ENCODE results near the gene RHPN2. TPM values are rescaled to one million over a fixed set of nuclear protein-coding genes. Genes with fewer than 3 reads are reported as not detected.

The RHPN2 gene
- total RNA-seq, 2 donors from 2014 or later = 11.2 to 54.4 TPM

- H3K9me3 ChIP-seq = no peaks in the 10 kb centered on the region
- DNase-seq (no peak), ATAC-seq (no peak)
- no peaks in the 10 kb centered on the region for H3K36me3 ChIP-seq (replicated peaks in 1 of 2; ENCODE audit: insufficient read depth in 1 of 2, low read depth in 2 of 2)
- H3K27me3 ChIP-seq = no peaks in the 10 kb centered on the region
- H3K4me1 ChIP-seq = no peaks in the 10 kb centered on the region
- TF ChIP-seq POLR2A (IDR thresholded peaks at IDR 0.05) = no peak
- TF ChIP-seq, protein P1, sequence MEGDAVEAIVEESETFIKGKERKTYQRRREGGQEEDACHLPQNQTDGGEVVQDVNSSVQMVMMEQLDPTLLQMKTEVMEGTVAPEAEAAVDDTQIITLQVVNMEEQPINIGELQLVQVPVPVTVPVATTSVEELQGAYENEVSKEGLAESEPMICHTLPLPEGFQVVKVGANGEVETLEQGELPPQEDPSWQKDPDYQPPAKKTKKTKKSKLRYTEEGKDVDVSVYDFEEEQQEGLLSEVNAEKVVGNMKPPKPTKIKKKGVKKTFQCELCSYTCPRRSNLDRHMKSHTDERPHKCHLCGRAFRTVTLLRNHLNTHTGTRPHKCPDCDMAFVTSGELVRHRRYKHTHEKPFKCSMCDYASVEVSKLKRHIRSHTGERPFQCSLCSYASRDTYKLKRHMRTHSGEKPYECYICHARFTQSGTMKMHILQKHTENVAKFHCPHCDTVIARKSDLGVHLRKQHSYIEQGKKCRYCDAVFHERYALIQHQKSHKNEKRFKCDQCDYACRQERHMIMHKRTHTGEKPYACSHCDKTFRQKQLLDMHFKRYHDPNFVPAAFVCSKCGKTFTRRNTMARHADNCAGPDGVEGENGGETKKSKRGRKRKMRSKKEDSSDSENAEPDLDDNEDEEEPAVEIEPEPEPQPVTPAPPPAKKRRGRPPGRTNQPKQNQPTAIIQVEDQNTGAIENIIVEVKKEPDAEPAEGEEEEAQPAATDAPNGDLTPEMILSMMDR (IDR thresholded peaks at IDR 0.05) = no peak
- no peak overlapping the region for H3K4me3 ChIP-seq
- WGBS, 2 donors = 69 to 87% methylated on average over 7 of the region's 7 CpGs
- intact Hi-C loops (cut with DNase I) = no loop called here
- H3K27ac ChIP-seq = no peak overlapping the region
Measured at GRCh38 chr19:33071887-33072286, 7.2 kb upstream of the RHPN2 start.

- ATAC-seq (no peak), DNase-seq (no peak)
- Histone ChIP-seq H3K36me3 (replicated peaks in 1 of 2; ENCODE audit: insufficient read depth in 1 of 2, low read depth in 2 of 2) (no peaks in the 10 kb centered on the region), H3K4me1 (peaks cover 9% of the 10 kb centered on the region), H3K27me3 (no peaks in the 10 kb centered on the region), H3K4me3 (no peak overlapping the region), H3K27ac (no peak overlapping the region), H3K9me3 (no peaks in the 10 kb centered on the region)
- TF ChIP-seq, protein P1 (IDR thresholded peaks at IDR 0.05) = no peak
- no peak for TF ChIP-seq POLR2A (IDR thresholded peaks at IDR 0.05)
- intact Hi-C loops (cut with DNase I) = no loop called here
- WGBS, 2 donors = 56 to 59% methylated on average over 4 to 8 of the region's 8 CpGs
Measured at GRCh38 chr19:33067121-33067520, 2.4 kb upstream of the RHPN2 start.

DNA sequence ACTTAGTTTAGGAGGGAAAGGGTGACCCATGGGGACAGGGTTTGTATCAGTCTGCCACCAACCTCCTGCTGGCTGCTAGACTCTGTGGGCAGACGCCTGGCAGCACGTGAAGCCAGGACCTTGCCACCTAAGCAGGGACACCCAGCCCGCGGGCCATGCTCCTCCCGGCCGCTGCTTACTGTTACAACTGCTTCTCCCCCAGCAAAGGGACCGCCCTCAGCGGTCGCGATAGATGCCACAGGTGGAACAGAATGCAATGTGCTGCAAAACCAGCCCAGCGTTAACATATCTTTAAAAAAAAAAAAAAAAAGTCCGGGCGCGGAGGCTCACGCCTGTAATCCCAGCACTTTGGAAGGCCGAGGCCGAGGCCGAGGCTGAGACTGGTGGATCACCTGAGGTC, 1.9 kb upstream of the RHPN2 start:
- H3K36me3 ChIP-seq (replicated peaks in 1 of 2; ENCODE audit: insufficient read depth in 1 of 2, low read depth in 2 of 2) = no peaks in the 10 kb centered on the region
- no peak for TF ChIP-seq POLR2A (IDR thresholded peaks at IDR 0.05)
- TF ChIP-seq, protein P1 (IDR thresholded peaks at IDR 0.05) = no peak
- DNase-seq (no peak), ATAC-seq (no peak)
- H3K27ac ChIP-seq = no peak overlapping the region
- H3K27me3 ChIP-seq = no peaks in the 10 kb centered on the region
- 80% methylated on average over 6 to 9 of the region's 18 CpGs for WGBS, 2 donors
- peaks cover 12% of the 10 kb centered on the region for H3K4me1 ChIP-seq
- no peak overlapping the region for H3K4me3 ChIP-seq
- H3K9me3 ChIP-seq = no peaks in the 10 kb centered on the region
- intact Hi-C loops (cut with DNase I) = no loop called here

GRCh38 chr19:33064458-33064791, 263 bp downstream of the RHPN2 start:
- Histone ChIP-seq H3K36me3 (replicated peaks in 1 of 2; ENCODE audit: insufficient read depth in 1 of 2, low read depth in 2 of 2) (no peaks in the 10 kb centered on the region), H3K27me3 (no peaks in the 10 kb centered on the region), H3K4me1 (peaks cover 15% of the 10 kb centered on the region), H3K4me3 (peak overlapping the region; percentile 52 to 83), H3K27ac (peak overlapping the region; percentile 48 to 84 (median 77)), H3K9me3 (no peaks in the 10 kb centered on the region)
- peak; percentile 50 to 63 (median 60) for DNase-seq
- WGBS, 2 donors = 0 to 1% methylated on average over 1 to 21 of the region's 35 CpGs
- TF ChIP-seq POLR2A (IDR thresholded peaks at IDR 0.05) = no peak
- TF ChIP-seq, protein P1 (IDR thresholded peaks at IDR 0.05) = no peak
- intact Hi-C loops (cut with DNase I) = no loop called here
- peak; percentile 73 for ATAC-seq

GRCh38 chr19:33063753-33064457, 783 bp downstream of the RHPN2 start:
- peak overlapping the region; percentile 52 to 83 for H3K4me3 ChIP-seq
- intact Hi-C loops (cut with DNase I) = no loop called here
- H3K9me3 ChIP-seq = no peaks in the 10 kb centered on the region
- peak; percentile 1 for ATAC-seq
- H3K27me3 ChIP-seq = no peaks in the 10 kb centered on the region
- H3K27ac ChIP-seq = peak overlapping the region; percentile 48 to 84 (median 77)
- TF ChIP-seq, protein P1 (IDR thresholded peaks at IDR 0.05) = peak in 2 of 7 experiments; percentile 12 to 13
- TF ChIP-seq POLR2A (IDR thresholded peaks at IDR 0.05) = no peak
- peaks cover 15% of the 10 kb centered on the region for H3K4me1 ChIP-seq
- 1 to 4% methylated on average over 9 to 54 of the region's 56 CpGs for WGBS, 2 donors
- H3K36me3 ChIP-seq (replicated peaks in 1 of 2; ENCODE audit: insufficient read depth in 1 of 2, low read depth in 2 of 2) = no peaks in the 10 kb centered on the region
- DNase-seq = peak in 2 of 4 donors; percentile 20 to 32
